HG03442 (cell line): Measurements from ENCODE around the gene DACT3.

Experiments used
- ATAC-seq: cut with Tn5 transposase; IDR thresholded peaks from one replicate; pipeline ENCODE4 v1.9.1; 2021; ENCODE audit warnings: mild to moderate bottlenecking, moderate library complexity; ENCODE audit not compliant: unreplicated experiment

DACT3 gene

GRCh38 chr19:46668662-46669061, 7.7 kb upstream of the DACT3 start:
- no peak for ATAC-seq

- ATAC-seq: no peak
Observed at GRCh38 chr19:46665072-46665471, 4.1 kb upstream of the DACT3 start.

GRCh38 chr19:46661735-46662592, 982 bp upstream of the DACT3 start:
- no peak for ATAC-seq

GRCh38 chr19:46660551-46661019, 397 bp downstream of the DACT3 start:
- ATAC-seq: peak; percentile 6

- no peak for ATAC-seq
Observed at GRCh38 chr19:46660008-46660517, 919 bp downstream of the DACT3 start.

- ATAC-seq: no peak
Observed at GRCh38 chr19:46659151-46660007, 1.6 kb downstream of the DACT3 start.

- no peak for ATAC-seq
Observed at GRCh38 chr19:46656541-46656940, 4.4 kb downstream of the DACT3 start.

- no peak for ATAC-seq
Observed at GRCh38 chr19:46654621-46655152, 6.3 kb downstream of the DACT3 start.

GRCh38 chr19:46650445-46650844, 10.5 kb downstream of the DACT3 start:
- ATAC-seq: no peak

- no peak for ATAC-seq
Observed at GRCh38 chr19:46648961-46649960, 11.7 kb downstream of the DACT3 start.

- ATAC-seq: no peak
Observed at GRCh38 chr19:46648060-46648960, 12.7 kb downstream of the DACT3 start.

- ATAC-seq: no peak
Observed at GRCh38 chr19:46646402-46646801, 14.6 kb downstream of the DACT3 start.

GRCh38 chr19:46644720-46645119, 16.3 kb downstream of the DACT3 start:
- no peak for ATAC-seq

GRCh38 chr19:46640656-46641055, 20.3 kb downstream of the DACT3 start:
- no peak for ATAC-seq

- ATAC-seq: no peak
Observed at GRCh38 chr19:46639358-46640182, 21.4 kb downstream of the DACT3 start.

GRCh38 chr19:46637224-46637623, 23.8 kb downstream of the DACT3 start:
- no peak for ATAC-seq

- no peak for ATAC-seq
Observed at GRCh38 chr19:46635920-46636761, 24.8 kb downstream of the DACT3 start, which contains the start of gene GNG8. GNG8 (minus strand) TSS chr19:46636202; CDS start chr19:46634682, 1,520 bp downstream.
